Measurements from ENCODE around the gene SERTAD3. TPM values are rescaled to one million over a fixed set of nuclear protein-coding genes. Genes with fewer than 3 reads are reported as not detected.

SERTAD3 gene
- total and polyA plus RNA-seq, 2 of the 8 experiments (the other 6 are each of a cell fraction or from before 2014, with no cell fraction given), result 15.1 to 32.1 TPM

GRCh38 chr19:40413291-40413845, 30.8 kb downstream of the SERTAD3 start, which contains the start of gene PRX (continued):
- TF ChIP-seq HDAC2 (IDR thresholded peaks at IDR 0.05; ENCODE audit: borderline replicate concordance in 1 of 2, low read depth in 2 of 2, low read length in 2 of 2) (no peak), TEAD4 (IDR thresholded peaks at IDR 0.05; ENCODE audit: low read depth, low read length) (no peak), SIX5 (IDR thresholded peaks at IDR 0.05; ENCODE audit: low read depth, low read length) (no peak), BRCA1 (IDR thresholded peaks at IDR 0.05; ENCODE audit: low read depth, low read length) (no peak), POLR2A (IDR thresholded peaks at IDR 0.05; ENCODE audit: control extremely low read depth in 1 of 2, low read depth in 2 of 2, low read length in 2 of 2) (peak in 1 of 2 experiments; percentile 64; a peak in 2 of 3 replicates), SP1 (IDR thresholded peaks at IDR 0.05; ENCODE audit: low read depth, low read length) (peak; percentile 61; the same call in 1 of the 2 replicates), PHF8 (conservative IDR thresholded peaks at IDR 0.05; ENCODE audit: low read depth, low read length) (no peak), SIRT6 (IDR thresholded peaks at IDR 0.05; ENCODE audit: low read length) (no peak), ATF3 (IDR thresholded peaks at IDR 0.05; ENCODE audit: insufficient read depth, low read depth, low read length) (no peak), ASH2L (IDR thresholded peaks at IDR 0.05; ENCODE audit: low read length) (peak; percentile 50), SUZ12 (IDR thresholded peaks at IDR 0.05; ENCODE audit: low read length) (no peak), CREB1 (IDR thresholded peaks at IDR 0.05) (peak; percentile 83), RXRA (IDR thresholded peaks at IDR 0.05; ENCODE audit: insufficient read depth, low read depth, low read length) (no peak), ATF2 (IDR thresholded peaks at IDR 0.05; ENCODE audit: low read length) (no peak), NANOG (IDR thresholded peaks at IDR 0.05; ENCODE audit: insufficient read depth, low read depth, low read length, poor library complexity, severe bottlenecking) (no peak), SAP30 (IDR thresholded peaks at IDR 0.05; ENCODE audit: insufficient read depth, insufficient replicate concordance, low read length) (no peak), POLR2AphosphoS5 (IDR thresholded peaks at IDR 0.05; ENCODE audit: low read depth, low read length) (no peak), FOSL1 (IDR thresholded peaks at IDR 0.05; ENCODE audit: insufficient read depth, low read depth, low read length) (no peak), KDM1A (IDR thresholded peaks at IDR 0.05; ENCODE audit: borderline replicate concordance, low read length) (no peak), KDM5A (IDR thresholded peaks at IDR 0.05; ENCODE audit: low read length) (no peak), CBX8 (IDR thresholded peaks at IDR 0.05; ENCODE audit: borderline replicate concordance, low read depth, low read length) (no peak), SP2 (IDR thresholded peaks at IDR 0.05; ENCODE audit: low read length) (no peak), RFX5 (IDR thresholded peaks at IDR 0.05; ENCODE audit: borderline replicate concordance, low read depth, low read length) (no peak), EZH2 (IDR thresholded peaks at IDR 0.05; ENCODE audit: low read depth, low read length, severe bottlenecking) (no peak)
